GM12878 (cell line): Measurements from ENCODE around the gene NRG2. TPM values are rescaled to one million over a fixed set of nuclear protein-coding genes. Genes with fewer than 3 reads are reported as not detected.

Experiments used
- CHD1 ChIP-seq: IDR thresholded peaks from 2 replicates; pipeline ENCODE4 v1.6.1; 2012; ENCODE audit warnings: low read depth, low read length, improper control_type of control experiment
- CREB1 ChIP-seq: IDR thresholded peaks from 2 replicates; pipeline ENCODE4 v1.6.1; 2012; ENCODE audit warnings: low read depth, mild to moderate bottlenecking, inconsistent platforms
- DPF2 ChIP-seq: fragments of 450-650 bp; IDR thresholded peaks from 2 replicates; pipeline ENCODE4 v1.6.1; 2017; ENCODE audit warnings: mild to moderate bottlenecking
- HDGF ChIP-seq: fragments of 450-650 bp; IDR thresholded peaks from 2 replicates; pipeline ENCODE4 v1.6.1; 2016; ENCODE audit warnings: antibody characterized with exemption
- IRF4 ChIP-seq: IDR thresholded peaks from 2 replicates; pipeline ENCODE4 v1.6.1; 2011; ENCODE audit warnings: low read depth, low read length
- KDM1A ChIP-seq: fragments of 200-600 bp; sonication (generic); IDR thresholded peaks from 2 replicates; pipeline ENCODE4 v1.6.1; 2016; ENCODE audit warnings: borderline replicate concordance
- MLLT1 ChIP-seq: fragments of 450-650 bp; IDR thresholded peaks from 2 replicates; pipeline ENCODE4 v1.6.1; 2016; ENCODE audit warnings: mild to moderate bottlenecking
- RCOR1 ChIP-seq: conservative IDR thresholded peaks from 2 replicates; pipeline ENCODE4 v1.6.1; 2012; ENCODE audit warnings: low read depth, low read length, improper control_type of control experiment
- SPI1 ChIP-seq: IDR thresholded peaks from 2 replicates; pipeline ENCODE4 v1.6.1; 2011; ENCODE audit warnings: low read depth, mild to moderate bottlenecking, low read length, moderate library complexity, borderline replicate concordance; ENCODE audit not compliant: insufficient read depth
- SREBF1 ChIP-seq: IDR thresholded peaks from 2 replicates; pipeline ENCODE4 v1.6.1; 2012; ENCODE audit warnings: mild to moderate bottlenecking, low read length
- ZNF622 ChIP-seq: fragments of 450-650 bp; IDR thresholded peaks from 2 replicates; pipeline ENCODE4 v1.6.1; 2017; ENCODE audit warnings: mild to moderate bottlenecking, inconsistent platforms
- polyA plus RNA-seq, 11 experiments: library from polyadenylated mRNA; depleted of rRNA in 4 of 11; unstranded in 6 of 11; stranded (reverse) in 5 of 11; fragments of >200 nt; fragmentation: Nextera tagmentation in 4 of 11; fragmentation: Illumina TruSeq in 1 of 11; extraction: Ambion mirVana in 4 of 11; extraction: Trizol in 1 of 11; gene quantifications; 1 replicate in 1 of 11; 2 replicates in 10 of 11; pipeline versions ENCODE4 v1.2.1 to v1.2.3, GENCODE V29; 2011 to 2016; ENCODE audit warnings: inconsistent platforms in 2 of 11, missing spikeins in 2 of 11, low read depth in 1 of 11
- total RNA-seq, 4 experiments: library from RNA; depleted of rRNA in 3 of 4; stranded (reverse); fragments of >200 nt in 3 of 4; fragmentation: Illumina TruSeq in 1 of 4; extraction: Trizol in 1 of 4; gene quantifications; 2 replicates each; pipeline versions ENCODE4 v1.2.1 to v1.2.3, GENCODE V29; 2013 to 2021
- TF ChIP-seq, protein P1 (sequence below): fragments of 450-650 bp; conservative IDR thresholded peaks from 2 replicates; pipeline ENCODE4 v1.6.1; 2017; ENCODE audit warnings: mild to moderate bottlenecking, moderate library complexity
- TF ChIP-seq, protein P2 (sequence below): fragments of 450-650 bp; IDR thresholded peaks from 2 replicates; pipeline ENCODE4 v1.6.1; 2018; ENCODE audit warnings: borderline replicate concordance, mild to moderate bottlenecking; ENCODE audit not compliant: partially characterized antibody
- TF ChIP-seq, protein P3 (sequence below), 3 experiments: IDR thresholded peaks in 2 of 3; conservative IDR thresholded peaks in 1 of 3; 2 replicates each; pipeline ENCODE4 v1.5.1; 2011; ENCODE audit warnings: low read depth in 3 of 3, low read length in 3 of 3, mild to moderate bottlenecking in 3 of 3, control low read depth in 2 of 3, moderate library complexity in 2 of 3, inconsistent platforms in 1 of 3, mixed read lengths in 1 of 3; ENCODE audit not compliant: control insufficient read depth in 2 of 3, insufficient read depth in 1 of 3; ENCODE audit errors: extremely low read depth in 1 of 3
- TF ChIP-seq, protein P4 (sequence below): fragments of 450-650 bp; IDR thresholded peaks from 2 replicates; pipeline ENCODE4 v1.6.1; 2017; ENCODE audit warnings: mild to moderate bottlenecking, moderate library complexity

NRG2 gene
- total and polyA plus RNA-seq, 10 of the 15 experiments (the other 5 are each of a cell fraction or from before 2014, with no cell fraction given) = 0.10 to 21.7 (median 9.6) TPM

DNA sequence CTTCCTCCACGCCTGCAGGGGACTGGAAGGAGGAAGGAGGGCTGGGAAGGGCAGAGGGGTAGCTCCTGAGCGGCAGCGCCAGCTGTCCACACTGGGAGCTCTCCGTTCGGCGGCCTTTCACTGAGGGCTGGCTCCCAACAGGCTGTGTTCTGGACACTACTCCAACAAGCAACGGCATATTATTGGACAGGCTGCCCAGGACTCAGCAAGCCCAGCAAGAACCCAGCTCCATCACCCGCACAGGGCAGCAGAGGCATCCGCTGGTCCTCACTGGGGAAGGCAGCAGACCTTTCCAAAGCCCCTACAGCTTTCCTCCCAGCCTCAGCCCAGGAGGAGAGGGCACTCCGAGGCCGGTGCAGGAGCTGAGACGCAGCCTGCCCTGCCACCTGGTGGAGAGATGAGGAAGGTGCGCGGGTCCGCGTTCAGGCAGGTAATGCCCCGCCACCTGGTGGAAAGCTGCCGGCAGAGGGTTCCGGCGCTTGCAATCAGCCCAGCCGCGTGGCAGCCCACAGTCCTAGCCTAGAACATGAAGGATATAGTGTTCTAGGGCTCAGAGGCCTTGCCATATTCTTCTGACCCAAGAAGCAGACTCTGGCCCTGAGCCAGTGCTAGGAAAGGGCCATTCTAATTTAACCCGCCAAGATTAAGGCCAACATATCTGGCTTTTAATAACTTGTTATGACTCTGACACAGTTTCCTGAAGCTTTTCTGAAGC is 74.4 kb downstream of the NRG2 start (continued):
- TF ChIP-seq DPF2 = peak; percentile 53; the same call in 1 of the 2 replicates
- TF ChIP-seq, protein P1, sequence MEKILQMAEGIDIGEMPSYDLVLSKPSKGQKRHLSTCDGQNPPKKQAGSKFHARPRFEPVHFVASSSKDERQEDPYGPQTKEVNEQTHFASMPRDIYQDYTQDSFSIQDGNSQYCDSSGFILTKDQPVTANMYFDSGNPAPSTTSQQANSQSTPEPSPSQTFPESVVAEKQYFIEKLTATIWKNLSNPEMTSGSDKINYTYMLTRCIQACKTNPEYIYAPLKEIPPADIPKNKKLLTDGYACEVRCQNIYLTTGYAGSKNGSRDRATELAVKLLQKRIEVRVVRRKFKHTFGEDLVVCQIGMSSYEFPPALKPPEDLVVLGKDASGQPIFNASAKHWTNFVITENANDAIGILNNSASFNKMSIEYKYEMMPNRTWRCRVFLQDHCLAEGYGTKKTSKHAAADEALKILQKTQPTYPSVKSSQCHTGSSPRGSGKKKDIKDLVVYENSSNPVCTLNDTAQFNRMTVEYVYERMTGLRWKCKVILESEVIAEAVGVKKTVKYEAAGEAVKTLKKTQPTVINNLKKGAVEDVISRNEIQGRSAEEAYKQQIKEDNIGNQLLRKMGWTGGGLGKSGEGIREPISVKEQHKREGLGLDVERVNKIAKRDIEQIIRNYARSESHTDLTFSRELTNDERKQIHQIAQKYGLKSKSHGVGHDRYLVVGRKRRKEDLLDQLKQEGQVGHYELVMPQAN = no peak
- TF ChIP-seq, protein P2, sequence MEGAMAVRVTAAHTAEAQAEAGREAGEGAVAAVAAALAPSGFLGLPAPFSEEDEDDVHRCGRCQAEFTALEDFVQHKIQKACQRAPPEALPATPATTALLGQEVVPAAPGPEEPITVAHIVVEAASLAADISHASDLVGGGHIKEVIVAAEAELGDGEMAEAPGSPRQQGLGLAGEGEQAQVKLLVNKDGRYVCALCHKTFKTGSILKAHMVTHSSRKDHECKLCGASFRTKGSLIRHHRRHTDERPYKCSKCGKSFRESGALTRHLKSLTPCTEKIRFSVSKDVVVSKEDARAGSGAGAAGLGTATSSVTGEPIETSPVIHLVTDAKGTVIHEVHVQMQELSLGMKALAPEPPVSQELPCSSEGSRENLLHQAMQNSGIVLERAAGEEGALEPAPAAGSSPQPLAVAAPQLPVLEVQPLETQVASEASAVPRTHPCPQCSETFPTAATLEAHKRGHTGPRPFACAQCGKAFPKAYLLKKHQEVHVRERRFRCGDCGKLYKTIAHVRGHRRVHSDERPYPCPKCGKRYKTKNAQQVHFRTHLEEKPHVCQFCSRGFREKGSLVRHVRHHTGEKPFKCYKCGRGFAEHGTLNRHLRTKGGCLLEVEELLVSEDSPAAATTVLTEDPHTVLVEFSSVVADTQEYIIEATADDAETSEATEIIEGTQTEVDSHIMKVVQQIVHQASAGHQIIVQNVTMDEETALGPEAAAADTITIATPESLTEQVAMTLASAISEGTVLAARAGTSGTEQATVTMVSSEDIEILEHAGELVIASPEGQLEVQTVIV = no peak
- peak; percentile 39; the same call in 1 of the 2 replicates for TF ChIP-seq CREB1
- peak; percentile 30; the same call in 1 of the 2 replicates for TF ChIP-seq MLLT1
- TF ChIP-seq IRF4 = peak; percentile 56; the same call in 1 of the 2 replicates
- TF ChIP-seq ZNF622 = no peak
- TF ChIP-seq, protein P3, sequence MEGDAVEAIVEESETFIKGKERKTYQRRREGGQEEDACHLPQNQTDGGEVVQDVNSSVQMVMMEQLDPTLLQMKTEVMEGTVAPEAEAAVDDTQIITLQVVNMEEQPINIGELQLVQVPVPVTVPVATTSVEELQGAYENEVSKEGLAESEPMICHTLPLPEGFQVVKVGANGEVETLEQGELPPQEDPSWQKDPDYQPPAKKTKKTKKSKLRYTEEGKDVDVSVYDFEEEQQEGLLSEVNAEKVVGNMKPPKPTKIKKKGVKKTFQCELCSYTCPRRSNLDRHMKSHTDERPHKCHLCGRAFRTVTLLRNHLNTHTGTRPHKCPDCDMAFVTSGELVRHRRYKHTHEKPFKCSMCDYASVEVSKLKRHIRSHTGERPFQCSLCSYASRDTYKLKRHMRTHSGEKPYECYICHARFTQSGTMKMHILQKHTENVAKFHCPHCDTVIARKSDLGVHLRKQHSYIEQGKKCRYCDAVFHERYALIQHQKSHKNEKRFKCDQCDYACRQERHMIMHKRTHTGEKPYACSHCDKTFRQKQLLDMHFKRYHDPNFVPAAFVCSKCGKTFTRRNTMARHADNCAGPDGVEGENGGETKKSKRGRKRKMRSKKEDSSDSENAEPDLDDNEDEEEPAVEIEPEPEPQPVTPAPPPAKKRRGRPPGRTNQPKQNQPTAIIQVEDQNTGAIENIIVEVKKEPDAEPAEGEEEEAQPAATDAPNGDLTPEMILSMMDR (IDR thresholded peaks at IDR 0.05 in 2 of 3, conservative IDR thresholded peaks at IDR 0.05 in 1 of 3; ENCODE audit: control insufficient read depth in 2 of 3, extremely low read depth in 1 of 3, insufficient read depth in 1 of 3, low read depth in 3 of 3, low read length in 3 of 3) = peak; percentile 100; a peak in 5 of 6 replicates
- TF ChIP-seq, protein P4, sequence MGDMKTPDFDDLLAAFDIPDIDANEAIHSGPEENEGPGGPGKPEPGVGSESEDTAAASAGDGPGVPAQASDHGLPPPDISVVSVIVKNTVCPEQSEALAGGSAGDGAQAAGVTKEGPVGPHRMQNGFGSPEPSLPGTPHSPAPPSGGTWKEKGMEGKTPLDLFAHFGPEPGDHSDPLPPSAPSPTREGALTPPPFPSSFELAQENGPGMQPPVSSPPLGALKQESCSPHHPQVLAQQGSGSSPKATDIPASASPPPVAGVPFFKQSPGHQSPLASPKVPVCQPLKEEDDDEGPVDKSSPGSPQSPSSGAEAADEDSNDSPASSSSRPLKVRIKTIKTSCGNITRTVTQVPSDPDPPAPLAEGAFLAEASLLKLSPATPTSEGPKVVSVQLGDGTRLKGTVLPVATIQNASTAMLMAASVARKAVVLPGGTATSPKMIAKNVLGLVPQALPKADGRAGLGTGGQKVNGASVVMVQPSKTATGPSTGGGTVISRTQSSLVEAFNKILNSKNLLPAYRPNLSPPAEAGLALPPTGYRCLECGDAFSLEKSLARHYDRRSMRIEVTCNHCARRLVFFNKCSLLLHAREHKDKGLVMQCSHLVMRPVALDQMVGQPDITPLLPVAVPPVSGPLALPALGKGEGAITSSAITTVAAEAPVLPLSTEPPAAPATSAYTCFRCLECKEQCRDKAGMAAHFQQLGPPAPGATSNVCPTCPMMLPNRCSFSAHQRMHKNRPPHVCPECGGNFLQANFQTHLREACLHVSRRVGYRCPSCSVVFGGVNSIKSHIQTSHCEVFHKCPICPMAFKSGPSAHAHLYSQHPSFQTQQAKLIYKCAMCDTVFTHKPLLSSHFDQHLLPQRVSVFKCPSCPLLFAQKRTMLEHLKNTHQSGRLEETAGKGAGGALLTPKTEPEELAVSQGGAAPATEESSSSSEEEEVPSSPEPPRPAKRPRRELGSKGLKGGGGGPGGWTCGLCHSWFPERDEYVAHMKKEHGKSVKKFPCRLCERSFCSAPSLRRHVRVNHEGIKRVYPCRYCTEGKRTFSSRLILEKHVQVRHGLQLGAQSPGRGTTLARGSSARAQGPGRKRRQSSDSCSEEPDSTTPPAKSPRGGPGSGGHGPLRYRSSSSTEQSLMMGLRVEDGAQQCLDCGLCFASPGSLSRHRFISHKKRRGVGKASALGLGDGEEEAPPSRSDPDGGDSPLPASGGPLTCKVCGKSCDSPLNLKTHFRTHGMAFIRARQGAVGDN = no peak
- no peak for TF ChIP-seq CHD1
- TF ChIP-seq HDGF = peak; percentile 64; the same call in 1 of the 2 replicates
- TF ChIP-seq SREBF1 = no peak
- no peak for TF ChIP-seq SPI1
- TF ChIP-seq RCOR1 = no peak
- no peak for TF ChIP-seq KDM1A
